HepG2 (cell line): ENCODE data around the gene RPS17. TPM values are rescaled to one million over a fixed set of nuclear protein-coding genes. Genes with fewer than 3 reads are reported as not detected.

Experiments used
- CHCHD3 ChIP-seq: sonication (generic); formaldehyde crosslinking; IDR thresholded peaks from 2 replicates; pipeline ENCODE4 v1.8.0; 2022; ENCODE audit warnings: mild to moderate bottlenecking, missing genetic modification reagents, moderate library complexity
- ELK4 ChIP-seq: sonication (generic); formaldehyde crosslinking; IDR thresholded peaks from 2 replicates; pipeline ENCODE4 v1.9.0; 2021; ENCODE audit warnings: missing genetic modification reagents, borderline replicate concordance
- HOXA5 ChIP-seq: sonication (generic); formaldehyde crosslinking; IDR thresholded peaks from 2 replicates; pipeline ENCODE4 v1.4.0; 2020; ENCODE audit warnings: missing genetic modification reagents
- KDM5A ChIP-seq: fragments of 200-600 bp; sonication (generic); IDR thresholded peaks from 2 replicates; pipeline ENCODE4 v1.7.0; 2018; ENCODE audit warnings: antibody characterized with exemption, mild to moderate bottlenecking, low read length, borderline replicate concordance
- KMT2B ChIP-seq: IDR thresholded peaks from 2 replicates; pipeline ENCODE4 v1.6.1; 2016; ENCODE audit warnings: missing genetic modification reagents, missing compliant biosample characterization
- MTF2 ChIP-seq: sonication (generic); formaldehyde crosslinking; IDR thresholded peaks from 2 replicates; pipeline ENCODE4 v1.5.0; 2020; ENCODE audit warnings: missing genetic modification reagents, borderline replicate concordance
- PHF8 ChIP-seq: sonication (generic); formaldehyde crosslinking; IDR thresholded peaks from 2 replicates; pipeline ENCODE4 v1.5.0; 2020; ENCODE audit warnings: missing genetic modification reagents
- POLR2A ChIP-seq, 2 experiments: IDR thresholded peaks; 2 replicates each; pipeline ENCODE4 v1.6.1; 2011; ENCODE audit warnings: low read depth in 2 of 2, low read length in 2 of 2, mild to moderate bottlenecking in 1 of 2, moderate library complexity in 1 of 2; ENCODE audit not compliant: insufficient read depth in 1 of 2
- REL ChIP-seq: sonication (generic); formaldehyde crosslinking; conservative IDR thresholded peaks from 2 replicates; pipeline ENCODE4 v1.8.0; 2022; ENCODE audit warnings: mild to moderate bottlenecking, missing genetic modification reagents, moderate library complexity
- SRF ChIP-seq: IDR thresholded peaks from 2 replicates; pipeline ENCODE4 v1.6.1; 2011; ENCODE audit warnings: mild to moderate bottlenecking, low read depth, low read length, moderate library complexity
- THAP11 ChIP-seq: IDR thresholded peaks from 2 replicates; pipeline ENCODE4 v1.6.1; 2016; ENCODE audit warnings: missing biosample characterization, missing genetic modification reagents
- XRCC5 ChIP-seq: fragments of 200-400 bp; formaldehyde crosslinking; optimal IDR thresholded peaks from 2 replicates; pipeline ENCODE3; 2017; ENCODE audit warnings: mild to moderate bottlenecking, low read length
- YEATS4 ChIP-seq: sonication (generic); formaldehyde crosslinking; IDR thresholded peaks from 2 replicates; pipeline ENCODE4 v1.4.0; 2020; ENCODE audit warnings: missing genetic modification reagents, borderline replicate concordance
- ZFY ChIP-seq: sonication (generic); formaldehyde crosslinking; IDR thresholded peaks from 2 replicates; pipeline ENCODE4 v1.4.0; 2020; ENCODE audit warnings: missing genetic modification reagents
- ZNF382 ChIP-seq: sonication (generic); formaldehyde crosslinking; IDR thresholded peaks from 2 replicates; pipeline ENCODE4 v1.5.0; 2020; ENCODE audit warnings: missing genetic modification reagents, mild to moderate bottlenecking, borderline replicate concordance
- ZNF614 ChIP-seq: IDR thresholded peaks from 2 replicates; pipeline ENCODE4 v1.6.1; 2018; ENCODE audit warnings: missing biosample characterization, missing genetic modification reagents, inconsistent platforms, borderline replicate concordance
- ZNF710 ChIP-seq: sonication (generic); formaldehyde crosslinking; IDR thresholded peaks from 2 replicates; pipeline ENCODE4 v1.5.0; 2020; ENCODE audit warnings: mild to moderate bottlenecking, missing genetic modification reagents, borderline replicate concordance
- ZNF776 ChIP-seq: sonication (generic); formaldehyde crosslinking; IDR thresholded peaks from 2 replicates; pipeline ENCODE4 v1.4.0; 2020; ENCODE audit warnings: mild to moderate bottlenecking, missing genetic modification reagents
- ZNF784 ChIP-seq: sonication (generic); formaldehyde crosslinking; IDR thresholded peaks from 2 replicates; pipeline ENCODE4 v1.5.1; 2020; ENCODE audit warnings: missing genetic modification reagents, mild to moderate bottlenecking, borderline replicate concordance
- ZUFSP ChIP-seq: sonication (generic); formaldehyde crosslinking; IDR thresholded peaks from 2 replicates; pipeline ENCODE4 v1.9.0; 2021; ENCODE audit warnings: missing genetic modification reagents, mild to moderate bottlenecking, borderline replicate concordance
- polyA plus RNA-seq, 8 experiments: library from polyadenylated mRNA; depleted of rRNA in 3 of 8; stranded (reverse) in 7 of 8; unstranded in 1 of 8; fragments of >200 nt; fragmentation: Illumina TruSeq in 4 of 8; extraction: Trizol in 4 of 8; gene quantifications; 2 replicates each; pipeline versions ENCODE4 v1.2.1 to v1.2.3, GENCODE V29; 2011 to 2016; ENCODE audit warnings: low read depth in 4 of 8, missing spikeins in 1 of 8, mixed read lengths in 1 of 8; ENCODE audit not compliant: insufficient read depth in 1 of 8
- total RNA-seq, 5 experiments: library from RNA; depleted of rRNA; stranded (reverse); fragments of >200 nt; fragmentation: Illumina TruSeq; extraction: Trizol; gene quantifications; 2 replicates each; pipeline ENCODE4 v1.2.3, GENCODE V29; 2016; ENCODE audit warnings: low read depth in 1 of 5
- TF ChIP-seq, protein P1 (sequence below): sonication (generic); formaldehyde crosslinking; IDR thresholded peaks from 2 replicates; pipeline ENCODE4 v1.4.0; 2020; ENCODE audit warnings: missing genetic modification reagents
- TF ChIP-seq, protein P2 (sequence below): sonication (generic); formaldehyde crosslinking; IDR thresholded peaks from 2 replicates; pipeline ENCODE4 v1.5.0; 2020; ENCODE audit warnings: missing genetic modification reagents, mild to moderate bottlenecking, borderline replicate concordance

The RPS17 gene
- total and polyA plus RNA-seq, 2 of the 13 experiments (the other 11 are each of a cell fraction or from before 2014, with no cell fraction given) = 2,570 to 5,021 TPM

GRCh38 chr15:82530606-82531379 is 9.5 kb downstream of the RPS17 start (continued):
- TF ChIP-seq, protein P1, sequence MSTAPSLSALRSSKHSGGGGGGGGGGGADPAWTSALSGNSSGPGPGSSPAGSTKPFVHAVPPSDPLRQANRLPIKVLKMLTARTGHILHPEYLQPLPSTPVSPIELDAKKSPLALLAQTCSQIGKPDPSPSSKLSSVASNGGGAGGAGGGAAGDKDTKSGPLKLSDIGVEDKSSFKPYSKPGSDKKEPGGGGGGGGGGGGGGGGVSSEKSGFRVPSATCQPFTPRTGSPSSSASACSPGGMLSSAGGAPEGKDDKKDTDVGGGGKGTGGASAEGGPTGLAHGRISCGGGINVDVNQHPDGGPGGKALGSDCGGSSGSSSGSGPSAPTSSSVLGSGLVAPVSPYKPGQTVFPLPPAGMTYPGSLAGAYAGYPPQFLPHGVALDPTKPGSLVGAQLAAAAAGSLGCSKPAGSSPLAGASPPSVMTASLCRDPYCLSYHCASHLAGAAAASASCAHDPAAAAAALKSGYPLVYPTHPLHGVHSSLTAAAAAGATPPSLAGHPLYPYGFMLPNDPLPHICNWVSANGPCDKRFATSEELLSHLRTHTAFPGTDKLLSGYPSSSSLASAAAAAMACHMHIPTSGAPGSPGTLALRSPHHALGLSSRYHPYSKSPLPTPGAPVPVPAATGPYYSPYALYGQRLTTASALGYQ = no peak
- TF ChIP-seq MTF2 (CRISPR knock-in tag) = no peak
- 0 out of 2 replicates have a peak, but pooled peaks have one; percentile 21 for TF ChIP-seq PHF8 (CRISPR knock-in tag)
- no peak for TF ChIP-seq ZNF784
- no peak for TF ChIP-seq SRF
- no peak for TF ChIP-seq ZNF614 (CRISPR knock-in tag)
- TF ChIP-seq ZUFSP (CRISPR knock-in tag) = no peak
- 0 out of 2 replicates have a peak, but pooled peaks have one; percentile 27 for TF ChIP-seq THAP11 (CRISPR knock-in tag)
- TF ChIP-seq ZFY (CRISPR knock-in tag) = no peak
- TF ChIP-seq YEATS4 (CRISPR knock-in tag) = no peak
- no peak for TF ChIP-seq KMT2B (CRISPR knock-in tag)
- no peak for TF ChIP-seq KDM5A
- TF ChIP-seq REL (CRISPR knock-in tag) = no peak
- TF ChIP-seq ZNF776 (CRISPR knock-in tag) = no peak
- no peak for TF ChIP-seq ZNF710 (CRISPR knock-in tag)
- TF ChIP-seq ZNF382 = no peak
- no peak for TF ChIP-seq HOXA5
- TF ChIP-seq, protein P2, sequence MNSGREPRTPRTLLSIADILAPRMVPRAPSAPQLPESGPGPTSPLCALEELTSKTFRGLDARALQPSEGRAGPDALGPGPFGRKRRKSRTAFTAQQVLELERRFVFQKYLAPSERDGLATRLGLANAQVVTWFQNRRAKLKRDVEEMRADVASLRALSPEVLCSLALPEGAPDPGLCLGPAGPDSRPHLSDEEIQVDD (CRISPR knock-in tag) = no peak
- no peak for TF ChIP-seq CHCHD3 (CRISPR knock-in tag)
- TF ChIP-seq XRCC5 = peak; percentile 56
- no peak for TF ChIP-seq ELK4
- TF ChIP-seq POLR2A (IDR thresholded peaks at IDR 0.05; ENCODE audit: insufficient read depth in 1 of 2, low read depth in 2 of 2, low read length in 2 of 2) = no peak
